Ureter (tissue), 1 donor: Measurements from ENCODE around the gene SMIM36. TPM values are rescaled to one million over a fixed set of nuclear protein-coding genes. Genes with fewer than 3 reads are reported as not detected.
"Not testable (repeated sequence)": the region's sequence is repeated elsewhere in the genome, so short reads cannot be mapped to it uniquely, and the experiment has no call there.

Experiments
- DNase-seq: peaks from one replicate; pipeline ENCODE4 v3.0.0-alpha.2; 2020; ENCODE audit warnings: low spot score
- total RNA-seq: library from RNA; stranded (reverse); gene quantifications from one replicate; pipeline ENCODE4 v1.2.4, GENCODE V29; 2023
- donor health status: DM: yes; HTN: yes; CAD: no.

SMIM36 gene
- total RNA-seq, 1 donor from 2014 or later, result not detected

DNA sequence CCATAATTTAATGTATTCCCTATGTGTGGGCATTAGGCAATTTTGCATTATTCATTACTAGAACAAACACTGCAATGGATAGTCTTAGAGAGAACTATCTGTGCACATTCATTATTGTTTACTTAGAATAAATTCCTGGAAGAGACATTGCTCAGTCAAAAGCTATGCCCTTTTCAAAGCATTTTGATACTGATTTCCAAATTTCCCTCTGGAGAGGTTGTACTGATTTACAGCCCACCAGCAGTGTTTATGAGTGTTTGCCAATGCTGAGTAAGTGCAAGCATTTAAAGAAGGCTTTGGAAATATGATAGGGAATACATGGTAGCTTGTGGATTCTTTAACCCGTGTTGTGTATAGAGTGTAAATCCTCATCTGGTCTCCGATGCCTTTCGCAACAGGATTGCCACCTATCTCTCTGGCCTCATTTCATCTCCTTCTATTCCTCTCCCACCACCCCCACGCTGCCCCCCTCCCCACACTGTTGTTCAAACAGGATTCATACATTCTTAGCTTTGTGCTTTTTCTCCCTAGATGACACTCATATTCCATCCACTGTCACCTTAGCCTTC lies 56.3 kb downstream of the SMIM36 start:
- DNase-seq, result no peak

DNA sequence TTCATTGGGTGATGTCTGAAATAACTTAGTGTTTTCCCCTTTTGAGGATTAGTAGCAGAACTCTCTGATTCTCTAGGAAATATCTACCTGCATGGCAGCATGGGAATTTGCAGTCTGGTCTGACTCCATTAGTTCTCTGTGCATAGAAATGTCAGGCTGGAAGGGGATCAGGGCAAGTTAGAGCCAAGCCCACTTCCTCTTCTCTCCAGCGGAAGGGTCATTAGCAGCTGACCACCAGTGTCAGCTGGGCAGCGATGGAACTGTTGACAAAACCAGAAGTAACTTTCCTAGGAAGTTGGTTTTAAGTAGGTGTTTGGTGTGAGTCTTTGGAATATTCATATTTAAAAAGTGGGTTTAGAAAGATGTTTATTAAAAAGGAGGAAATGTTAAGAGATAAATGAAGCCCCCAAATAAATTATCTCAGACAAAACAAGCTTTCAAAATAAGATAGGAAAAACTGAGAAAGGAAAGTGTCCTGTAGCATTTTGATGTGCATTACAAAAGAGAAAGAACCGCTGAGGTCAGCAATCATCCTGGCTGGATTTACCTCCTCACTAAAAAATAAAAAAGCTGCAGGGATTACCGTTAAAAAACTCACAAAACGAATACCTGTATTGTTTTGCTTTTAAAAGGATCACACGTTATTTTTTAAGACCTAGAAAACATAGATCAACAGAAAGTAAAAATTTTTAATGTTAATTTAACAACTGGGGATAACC lies 57.3 kb downstream of the SMIM36 start:
- DNase-seq, result no peak

DNA sequence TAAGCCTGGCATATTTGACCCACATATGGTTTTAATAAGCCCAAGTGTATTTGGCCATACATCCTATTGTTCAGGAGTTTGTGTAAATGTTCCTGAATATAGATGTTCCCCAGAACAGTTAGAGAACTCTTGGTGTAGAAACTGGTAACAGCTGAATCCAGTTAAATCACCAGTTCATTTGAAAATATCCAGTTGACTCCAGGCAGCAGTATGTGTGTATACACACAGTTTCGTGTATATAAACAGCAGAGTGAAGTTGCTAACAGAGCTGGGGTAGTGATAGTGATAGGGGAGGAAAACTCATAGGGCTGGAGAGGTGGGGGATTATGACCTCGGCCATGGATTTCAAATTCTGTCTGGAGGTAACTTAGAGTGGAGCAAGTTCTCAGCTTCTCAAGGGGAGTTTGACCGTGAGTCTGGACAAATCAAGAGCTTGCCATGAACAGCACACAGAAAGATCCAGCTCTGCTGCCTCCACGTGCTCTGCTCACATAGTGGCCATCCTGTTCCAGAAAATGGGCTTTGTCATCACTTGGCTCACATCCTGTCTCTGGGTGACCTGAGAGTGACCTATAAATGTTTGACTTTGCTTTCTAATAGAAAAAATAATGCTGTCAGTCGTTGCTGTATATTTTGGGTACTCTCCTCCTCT lies 59.0 kb downstream of the SMIM36 start:
- DNase-seq, result peak; percentile 58

DNA sequence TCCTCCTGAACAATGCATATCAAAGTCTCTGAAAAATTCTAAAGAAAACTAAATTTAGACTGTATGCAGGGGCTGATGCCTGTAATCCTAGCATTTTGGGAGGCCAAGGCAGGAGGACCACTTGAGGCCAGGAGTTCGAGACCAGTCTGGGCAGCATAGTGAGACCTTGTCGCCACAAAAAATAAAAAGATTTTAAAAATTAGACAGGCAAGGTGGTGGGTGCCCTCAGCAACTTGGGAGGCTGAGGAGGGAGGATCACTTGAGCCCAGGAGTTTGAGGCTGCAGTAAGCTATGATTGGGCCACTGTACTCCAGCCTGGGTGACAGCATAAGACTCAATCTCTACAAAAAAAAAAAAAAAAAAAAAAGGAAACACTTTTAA lies 59.5 kb downstream of the SMIM36 start:
- DNase-seq, result no peak

DNA sequence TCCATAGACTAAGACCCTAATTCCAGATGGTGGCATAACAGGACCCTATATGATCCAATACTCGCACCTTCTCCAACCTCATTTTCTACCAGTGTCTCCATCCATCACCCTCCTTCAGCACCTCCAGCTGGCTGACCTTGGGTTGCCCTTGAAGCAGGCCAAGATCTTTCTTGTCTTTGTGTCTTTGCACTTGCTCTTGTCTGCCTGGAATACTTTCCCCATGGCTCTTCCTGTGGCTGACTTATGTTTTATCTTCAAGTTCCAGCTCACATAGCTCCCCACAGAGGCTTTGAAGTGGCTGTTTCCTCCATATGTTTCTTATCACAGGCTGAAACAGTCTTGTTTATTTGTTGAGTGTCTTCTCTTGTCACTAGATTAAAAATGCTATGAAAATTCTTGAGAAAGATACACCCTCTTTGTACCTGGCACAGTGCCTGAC lies 60.0 kb downstream of the SMIM36 start:
- DNase-seq, result no peak

DNA sequence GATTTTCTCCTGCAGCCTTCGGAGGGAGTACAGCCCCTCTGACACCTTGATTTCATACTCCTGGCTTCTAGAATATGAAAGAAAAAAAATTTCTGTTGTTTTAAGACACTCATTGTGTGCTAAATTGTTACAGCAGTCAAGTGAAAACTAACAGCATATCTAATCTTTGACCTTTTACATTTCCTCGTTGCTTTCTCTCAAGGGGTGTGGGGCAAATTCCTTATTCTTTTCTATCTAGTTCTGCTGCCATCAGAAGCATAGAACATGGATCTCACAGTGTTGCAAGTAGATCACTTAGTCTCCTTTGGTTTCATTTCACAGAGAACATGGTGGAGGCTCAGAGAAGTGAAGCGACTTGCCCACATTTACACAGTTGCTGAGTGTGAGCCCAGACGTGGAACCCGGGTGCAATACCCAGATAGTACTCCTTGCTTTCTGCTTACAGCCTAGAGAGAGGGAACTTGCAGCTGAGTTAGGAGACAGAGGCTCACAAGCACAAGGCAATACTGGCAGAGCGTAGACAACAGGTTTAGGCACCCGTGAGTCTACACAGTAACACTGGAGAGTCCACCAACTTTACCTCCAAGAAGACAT lies 60.9 kb downstream of the SMIM36 start:
- no peak for DNase-seq

DNA sequence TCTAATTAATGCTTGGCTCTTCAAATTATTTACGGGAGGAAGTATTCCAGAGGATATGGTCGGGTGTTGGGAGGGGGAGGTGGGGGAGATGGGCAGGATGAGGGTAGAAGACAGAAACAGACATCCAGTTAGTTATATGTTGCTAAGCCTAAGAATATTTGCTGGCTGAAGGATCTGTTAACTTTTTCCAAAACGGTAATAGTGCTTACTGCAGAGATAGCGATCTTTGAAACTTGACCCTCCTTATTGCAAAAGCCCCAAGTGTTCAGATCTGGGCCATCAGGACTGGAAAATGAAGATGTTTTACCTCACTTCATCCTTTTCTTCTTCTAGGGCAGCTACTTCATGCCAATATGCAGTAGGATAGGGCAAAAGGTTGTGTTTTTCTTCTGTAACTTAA lies 62.6 kb downstream of the SMIM36 start:
- no peak for DNase-seq

DNA sequence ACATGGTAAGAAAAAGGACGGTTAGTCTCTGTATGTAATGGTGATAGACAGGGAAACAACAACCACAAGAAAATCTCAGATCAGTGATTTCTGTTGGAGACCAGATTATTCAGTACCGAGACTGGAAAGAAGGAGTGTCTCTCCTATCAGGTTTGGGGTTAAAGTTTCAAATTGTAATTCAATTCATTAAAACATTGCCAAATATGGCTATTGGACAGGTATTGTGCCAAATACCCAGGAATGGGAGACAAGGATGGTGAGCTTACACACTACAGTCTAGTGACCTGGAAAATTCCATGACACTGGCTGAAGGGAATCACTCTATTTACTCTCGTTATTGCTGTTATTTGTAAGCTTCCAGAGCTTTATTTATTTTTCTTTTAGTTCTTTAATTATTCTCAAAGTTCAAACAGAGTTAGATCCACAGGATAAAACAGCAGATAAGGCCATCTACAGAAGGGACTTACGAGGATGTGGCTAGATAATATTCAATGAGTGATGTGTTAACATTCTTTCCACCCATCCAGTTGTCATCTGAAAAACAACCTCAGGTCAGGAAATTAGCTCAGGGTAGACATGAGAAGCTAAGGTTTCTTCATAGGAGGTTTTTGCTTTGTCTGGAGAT lies 64.6 kb downstream of the SMIM36 start:
- no peak for DNase-seq

DNA sequence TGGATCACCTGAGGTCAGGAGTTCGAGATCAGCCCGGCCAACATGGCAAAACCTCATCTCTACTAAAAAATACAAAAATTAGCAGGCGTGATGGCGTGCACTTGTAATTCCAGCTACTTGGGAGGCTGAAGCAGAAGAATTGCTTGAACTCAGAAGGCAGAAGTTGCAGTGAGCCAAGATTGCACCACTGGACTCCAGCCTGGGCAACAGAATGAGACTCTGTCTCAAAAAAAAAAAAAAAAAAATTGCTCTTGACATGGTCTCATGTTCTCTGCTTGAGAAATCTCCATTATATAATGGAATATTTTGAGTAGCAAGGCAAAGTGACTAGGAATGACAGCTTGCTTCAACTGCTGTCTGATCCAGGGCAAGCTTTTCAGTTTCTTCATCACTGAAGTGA lies 65.2 kb downstream of the SMIM36 start:
- DNase-seq, result not testable (repeated sequence)

DNA sequence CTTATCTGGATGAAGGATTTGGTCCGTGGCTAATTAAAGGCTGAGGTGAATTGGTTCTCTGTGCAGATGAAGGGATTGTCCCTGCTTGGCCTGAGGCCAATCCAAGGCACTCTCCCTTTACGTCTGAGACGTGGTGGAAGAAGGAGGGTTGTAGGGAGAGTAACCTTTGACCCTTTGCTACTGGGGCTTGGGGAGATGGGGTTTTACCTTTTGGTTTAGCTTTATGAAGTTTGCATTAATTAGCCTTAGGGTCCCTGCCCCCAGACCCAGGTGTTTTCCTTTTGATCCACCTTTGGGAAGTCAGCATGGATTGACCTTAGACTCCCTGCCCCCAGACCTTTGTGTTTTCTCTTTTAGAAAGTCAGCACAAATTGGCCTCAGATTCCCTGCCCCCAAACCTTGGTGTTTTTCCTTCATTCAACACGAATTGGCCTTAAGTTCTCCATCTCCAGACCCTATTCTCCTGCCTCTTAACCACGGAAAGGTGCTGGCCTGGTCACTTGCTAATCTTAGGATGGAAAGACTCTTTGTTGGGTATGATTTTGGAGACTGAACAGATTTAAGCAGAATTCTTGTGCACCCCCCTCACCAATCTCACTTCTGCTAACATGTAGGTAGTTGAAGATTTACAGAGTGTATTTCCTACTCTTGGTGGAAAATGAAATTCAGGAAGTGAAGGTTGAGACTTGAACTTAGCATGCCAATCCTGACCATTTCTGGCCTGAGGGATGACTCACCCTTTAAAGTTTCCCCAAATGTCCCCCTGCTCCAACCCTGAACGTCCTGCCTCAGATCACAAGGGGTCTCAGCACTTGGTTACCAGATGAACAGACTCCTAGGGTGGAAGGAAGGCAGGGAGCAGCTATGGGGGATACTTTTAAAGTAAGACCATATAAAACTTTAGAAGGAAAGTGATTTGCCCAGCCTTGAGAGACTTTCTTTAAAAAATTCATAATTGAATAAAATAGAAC lies 66.5 kb downstream of the SMIM36 start:
- DNase-seq, result no peak

DNA sequence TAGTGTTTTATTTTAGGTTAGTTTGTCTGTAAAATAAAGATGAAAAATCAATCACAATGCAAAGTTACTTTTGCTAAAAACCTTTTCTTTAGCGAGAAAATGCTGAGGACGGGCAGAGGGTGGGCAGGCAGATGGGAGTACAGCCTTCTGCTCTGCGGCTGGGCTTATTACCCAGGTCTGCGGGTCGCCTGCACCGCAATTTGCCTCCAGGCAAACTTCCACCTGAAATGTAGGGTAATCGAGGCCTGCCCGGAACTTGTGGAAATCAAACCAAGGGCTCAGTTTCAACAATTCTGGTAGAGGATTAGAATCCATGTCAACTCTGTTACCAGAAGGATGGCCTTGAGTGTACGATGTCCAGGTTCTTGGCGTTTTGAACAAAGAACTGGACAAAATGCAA lies 67.3 kb downstream of the SMIM36 start:
- DNase-seq, result no peak

DNA sequence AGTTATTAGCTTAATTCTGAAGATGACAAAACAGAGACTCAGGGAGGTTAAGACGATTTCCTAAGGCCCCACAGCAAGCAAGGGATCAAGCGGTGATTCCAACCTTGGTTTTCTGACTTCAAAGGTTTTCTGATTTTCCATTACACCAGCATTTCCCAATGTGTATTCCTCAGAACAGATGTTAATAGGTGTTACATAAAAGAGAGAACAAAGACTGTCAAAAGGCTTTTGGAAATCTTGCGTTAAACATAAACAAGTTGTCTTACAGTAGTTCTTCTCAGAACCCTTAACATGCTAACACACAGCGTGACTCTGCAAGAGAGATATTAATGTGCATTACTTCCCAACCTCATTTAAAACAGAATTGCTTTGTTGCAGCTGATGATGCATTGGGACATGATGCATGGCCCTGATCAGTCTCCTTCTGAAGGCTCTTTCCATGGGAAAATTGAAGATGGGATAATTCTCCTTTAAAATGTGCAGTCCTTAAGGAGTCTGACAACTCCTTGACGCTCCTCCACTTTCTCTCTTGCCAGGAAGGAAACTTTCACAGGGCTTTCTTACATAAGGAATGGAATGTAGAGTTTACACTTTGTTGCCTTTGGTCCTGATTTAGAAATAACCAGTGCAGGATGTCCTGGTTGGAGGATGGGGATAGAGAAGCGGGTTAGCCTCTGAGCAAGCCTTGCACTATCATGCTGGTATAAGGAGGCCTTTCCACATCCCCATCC lies 68.1 kb downstream of the SMIM36 start:
- DNase-seq, result no peak

DNA sequence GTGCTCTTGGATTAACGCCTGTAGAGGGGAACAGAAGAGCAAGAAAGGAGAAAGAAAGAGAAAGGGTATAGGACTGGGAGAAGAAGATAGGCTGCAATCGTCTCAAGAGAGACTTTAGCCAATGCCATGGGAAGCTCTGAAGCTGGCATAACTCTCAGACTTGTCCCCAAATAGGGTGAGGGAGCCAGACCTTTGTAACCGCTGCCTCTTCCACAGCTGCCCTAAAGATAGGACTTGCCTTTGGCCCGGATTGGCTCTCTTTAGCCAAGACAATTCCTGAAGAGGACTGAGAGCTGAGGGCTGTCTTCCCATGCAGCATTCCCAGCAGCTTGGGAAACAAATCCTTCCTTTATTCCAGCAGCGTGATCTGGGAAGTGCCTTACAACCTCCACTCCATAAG lies 68.8 kb downstream of the SMIM36 start:
- no peak for DNase-seq

DNA sequence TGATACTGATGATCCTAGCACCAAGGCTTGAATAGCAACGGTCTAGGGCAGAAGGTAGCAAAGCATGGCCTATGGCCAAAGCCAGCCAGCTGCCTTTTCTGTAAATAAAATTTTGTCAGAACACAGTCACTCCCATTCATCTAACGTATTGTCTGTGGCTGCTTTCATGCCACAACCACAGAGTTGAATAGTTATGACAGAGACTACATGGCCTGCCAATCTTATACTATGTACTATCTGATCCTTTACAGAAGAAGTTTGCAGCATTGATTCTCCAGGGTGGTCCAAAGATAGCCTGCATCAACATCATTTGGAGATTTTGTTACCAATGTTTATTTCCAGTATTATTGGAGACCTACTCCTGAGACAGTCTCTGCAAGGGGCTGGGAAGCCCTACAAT lies 69.7 kb downstream of the SMIM36 start:
- DNase-seq, result no peak

DNA sequence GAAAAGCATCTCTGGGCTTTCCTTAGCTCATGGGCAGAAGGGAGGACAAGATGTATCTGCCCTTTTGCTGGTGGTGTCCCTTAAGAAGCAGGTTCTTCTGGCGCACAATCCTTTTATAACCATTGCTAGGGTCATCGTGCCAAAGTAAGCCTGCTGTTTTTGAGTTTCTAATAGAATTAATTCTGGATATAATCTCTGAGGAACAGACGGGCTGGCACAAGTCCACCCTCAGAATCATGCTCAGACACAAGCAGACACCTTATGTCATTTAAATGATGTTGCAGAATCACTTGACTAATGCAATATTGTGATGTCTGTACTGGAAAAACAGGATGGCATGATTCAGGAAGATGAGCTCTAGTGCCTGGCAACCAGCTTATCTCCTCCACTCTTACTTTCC lies 70.9 kb downstream of the SMIM36 start:
- DNase-seq, result no peak

DNA sequence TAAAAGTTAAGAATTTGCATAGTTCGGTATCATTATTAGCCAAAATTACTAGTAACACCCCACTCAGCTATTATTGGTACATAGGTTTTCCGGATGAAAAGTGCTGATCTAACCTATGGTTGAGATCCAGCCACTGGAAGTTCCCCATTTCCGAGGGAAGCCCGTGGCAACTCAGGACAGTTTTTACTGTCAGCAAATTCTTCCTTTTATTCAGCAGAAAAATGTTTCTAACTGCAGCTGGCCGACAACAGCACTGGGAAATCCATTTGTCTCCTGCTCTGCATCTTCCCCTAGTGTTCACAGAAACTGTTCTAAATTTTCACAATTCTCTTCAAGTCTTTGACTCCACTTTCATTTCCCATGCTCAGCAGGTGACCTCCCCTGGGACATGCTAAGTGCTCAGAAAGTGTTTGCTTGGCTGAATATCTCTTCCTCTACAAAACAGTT lies 74.1 kb downstream of the SMIM36 start:
- DNase-seq, result no peak

DNA sequence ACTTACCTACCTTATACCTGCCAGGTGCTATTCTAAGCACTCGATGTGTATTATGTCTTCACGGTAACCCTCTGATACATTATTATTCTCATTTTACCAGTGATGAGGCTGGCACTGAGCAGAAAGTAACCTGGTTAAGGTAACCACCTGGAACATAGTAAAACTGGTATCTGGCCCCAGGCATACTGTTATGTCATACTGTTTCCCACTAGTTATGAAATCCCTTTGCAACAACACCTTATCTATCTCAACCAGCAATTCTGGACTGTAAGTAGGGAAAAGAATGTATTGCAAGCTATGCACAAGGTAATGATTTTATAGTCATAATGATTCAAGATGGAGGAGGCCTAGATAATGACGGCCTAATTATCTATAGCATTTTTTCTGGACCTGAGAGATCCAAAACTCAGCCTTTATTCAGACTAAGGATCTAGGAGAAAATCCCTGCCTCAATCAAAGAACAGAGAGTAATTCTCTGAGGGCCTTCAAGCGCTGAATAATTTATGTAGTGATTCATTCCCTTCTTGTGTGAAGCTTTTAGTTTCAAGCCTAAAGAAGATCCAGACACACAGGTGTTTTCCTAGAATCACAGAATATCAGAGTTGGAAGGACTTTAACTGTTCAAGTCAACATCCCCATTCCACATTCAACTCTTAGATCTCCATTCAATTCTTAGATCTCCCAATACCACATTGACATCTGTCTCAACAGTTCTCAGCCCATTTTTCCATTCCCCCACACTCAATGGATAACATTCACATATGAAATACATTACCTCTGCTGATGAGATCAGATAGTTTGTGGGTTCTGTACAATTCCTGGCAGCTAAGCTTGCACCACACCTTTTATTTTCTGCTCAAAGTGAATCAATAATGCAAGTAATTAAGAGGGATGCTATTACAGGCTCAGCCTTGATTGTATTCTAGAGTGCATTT lies 74.8 kb downstream of the SMIM36 start:
- no peak for DNase-seq

DNA sequence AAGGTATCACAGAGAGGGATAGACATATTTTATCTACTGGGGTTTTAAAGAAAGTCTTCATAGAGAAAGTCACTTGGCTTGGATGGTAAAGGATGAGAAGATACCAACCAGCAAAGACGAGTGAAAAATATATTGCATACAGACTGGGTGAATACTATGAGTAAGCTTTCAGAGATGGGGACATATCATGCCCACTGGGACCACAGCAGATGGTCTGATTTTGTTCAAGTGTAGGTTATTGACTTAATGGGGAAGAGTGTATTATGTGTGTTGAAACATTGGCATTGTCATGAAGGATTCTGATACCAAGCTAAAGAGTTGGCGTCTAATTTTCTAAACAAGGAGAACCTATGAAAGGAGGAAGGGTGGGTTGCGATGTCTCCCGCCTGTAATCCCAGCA lies 75.8 kb downstream of the SMIM36 start:
- no peak for DNase-seq

DNA sequence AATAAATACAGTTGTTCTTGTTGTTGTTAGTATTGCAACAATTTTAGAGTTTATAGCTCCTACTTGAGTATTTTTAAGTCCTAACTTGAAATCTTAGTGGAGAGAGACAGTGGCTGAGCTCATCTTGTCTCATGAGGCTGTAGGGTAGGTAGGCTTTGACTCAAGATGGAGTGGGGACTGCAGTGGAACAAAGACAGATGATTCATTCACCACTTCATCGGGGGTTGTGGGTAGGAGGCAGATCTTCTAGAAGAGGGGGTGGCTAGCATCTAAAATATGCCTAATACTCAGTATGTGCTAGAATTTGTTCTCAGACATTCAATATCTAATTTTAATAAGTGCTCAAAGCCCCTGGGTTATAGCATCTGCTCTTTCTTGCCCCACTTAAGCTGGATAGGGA lies 76.5 kb downstream of the SMIM36 start:
- no peak for DNase-seq
